ENCODE data around the gene GRIK4. TPM values are rescaled to one million over a fixed set of nuclear protein-coding genes. Genes with fewer than 3 reads are reported as not detected.

The GRIK4 gene
- total and polyA plus RNA-seq, 9 of the 15 experiments (the other 6 are each of a cell fraction or from before 2014, with no cell fraction given): not detected

DNA sequence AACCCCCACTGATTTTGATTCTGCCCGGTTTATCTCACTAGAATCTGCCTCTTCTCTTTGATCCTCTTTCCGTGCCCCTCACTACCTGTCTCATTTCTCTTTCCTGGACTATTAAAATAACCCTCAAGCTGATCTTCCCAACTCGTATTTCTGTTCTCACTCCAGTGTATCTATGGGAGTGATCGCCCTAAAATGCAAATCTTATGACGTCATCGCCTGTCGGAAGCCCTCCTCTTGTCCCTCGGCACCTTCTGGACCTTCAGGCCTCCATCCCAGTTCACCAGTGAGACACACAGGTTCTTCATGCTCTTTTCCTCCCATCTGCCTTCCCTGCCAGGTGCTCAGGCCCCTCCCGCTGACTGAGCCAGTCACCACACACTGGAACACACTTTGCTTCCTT lies 277.8 kb downstream of the GRIK4 start (continued):
- TF ChIP-seq, protein P1, sequence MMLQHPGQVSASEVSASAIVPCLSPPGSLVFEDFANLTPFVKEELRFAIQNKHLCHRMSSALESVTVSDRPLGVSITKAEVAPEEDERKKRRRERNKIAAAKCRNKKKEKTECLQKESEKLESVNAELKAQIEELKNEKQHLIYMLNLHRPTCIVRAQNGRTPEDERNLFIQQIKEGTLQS (IDR thresholded peaks at IDR 0.05): peak; percentile 72
- TF ChIP-seq, protein P1 (CRISPR knock-in tag; conservative IDR thresholded peaks at IDR 0.05): no peak
- no peak for TF ChIP-seq BCOR (IDR thresholded peaks at IDR 0.05)
- TF ChIP-seq CBX8 (IDR thresholded peaks at IDR 0.05; ENCODE audit: borderline replicate concordance, extremely low read depth, low read depth, low read length, poor library complexity, severe bottlenecking): no peak
- no peak for TF ChIP-seq ZC3H11A (IDR thresholded peaks at IDR 0.05; ENCODE audit: low read depth, low read length)
- TF ChIP-seq, protein P2, sequence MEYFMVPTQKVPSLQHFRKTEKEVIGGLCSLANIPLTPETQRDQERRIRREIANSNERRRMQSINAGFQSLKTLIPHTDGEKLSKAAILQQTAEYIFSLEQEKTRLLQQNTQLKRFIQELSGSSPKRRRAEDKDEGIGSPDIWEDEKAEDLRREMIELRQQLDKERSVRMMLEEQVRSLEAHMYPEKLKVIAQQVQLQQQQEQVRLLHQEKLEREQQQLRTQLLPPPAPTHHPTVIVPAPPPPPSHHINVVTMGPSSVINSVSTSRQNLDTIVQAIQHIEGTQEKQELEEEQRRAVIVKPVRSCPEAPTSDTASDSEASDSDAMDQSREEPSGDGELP (CRISPR knock-in tag; IDR thresholded peaks at IDR 0.05; ENCODE audit: borderline replicate concordance): no peak
- no peak for TF ChIP-seq MYBL2 (IDR thresholded peaks at IDR 0.05; ENCODE audit: low read depth)
- no peak for TF ChIP-seq MYBL2 (CRISPR knock-in tag; IDR thresholded peaks at IDR 0.05; ENCODE audit: borderline replicate concordance)
- TF ChIP-seq ZNF143 (CRISPR knock-in tag; IDR thresholded peaks at IDR 0.05): no peak
- no peak for TF ChIP-seq SETDB1 (IDR thresholded peaks at IDR 0.05; ENCODE audit: low read length)
- TF ChIP-seq ILK (tag; IDR thresholded peaks at IDR 0.05; ENCODE audit: borderline replicate concordance, low read depth): no peak
- TF ChIP-seq ZNF766 (CRISPR knock-in tag; conservative IDR thresholded peaks at IDR 0.05): no peak
- TF ChIP-seq, protein P3, sequence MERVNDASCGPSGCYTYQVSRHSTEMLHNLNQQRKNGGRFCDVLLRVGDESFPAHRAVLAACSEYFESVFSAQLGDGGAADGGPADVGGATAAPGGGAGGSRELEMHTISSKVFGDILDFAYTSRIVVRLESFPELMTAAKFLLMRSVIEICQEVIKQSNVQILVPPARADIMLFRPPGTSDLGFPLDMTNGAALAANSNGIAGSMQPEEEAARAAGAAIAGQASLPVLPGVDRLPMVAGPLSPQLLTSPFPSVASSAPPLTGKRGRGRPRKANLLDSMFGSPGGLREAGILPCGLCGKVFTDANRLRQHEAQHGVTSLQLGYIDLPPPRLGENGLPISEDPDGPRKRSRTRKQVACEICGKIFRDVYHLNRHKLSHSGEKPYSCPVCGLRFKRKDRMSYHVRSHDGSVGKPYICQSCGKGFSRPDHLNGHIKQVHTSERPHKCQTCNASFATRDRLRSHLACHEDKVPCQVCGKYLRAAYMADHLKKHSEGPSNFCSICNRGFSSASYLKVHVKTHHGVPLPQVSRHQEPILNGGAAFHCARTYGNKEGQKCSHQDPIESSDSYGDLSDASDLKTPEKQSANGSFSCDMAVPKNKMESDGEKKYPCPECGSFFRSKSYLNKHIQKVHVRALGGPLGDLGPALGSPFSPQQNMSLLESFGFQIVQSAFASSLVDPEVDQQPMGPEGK (CRISPR knock-in tag; IDR thresholded peaks at IDR 0.05; ENCODE audit: borderline replicate concordance): no peak

Data from K562 (cell line).